Kidney epithelial cell (primary cell): Measurements from ENCODE around the gene LENEP. TPM values are rescaled to one million over a fixed set of nuclear protein-coding genes. Genes with fewer than 3 reads are reported as not detected.

Experiments used
- DNase-seq: peaks from one replicate; pipeline ENCODE4 v3.0.0-alpha.2; 2010; ENCODE audit warnings: low read depth
- H3K27me3 ChIP-seq: 2 replicates; pipeline ENCODE4 v1.6.0; 2011; ENCODE audit warnings: low read length; ENCODE audit not compliant: control insufficient read depth, insufficient read depth
- H3K36me3 ChIP-seq: 2 replicates; pipeline ENCODE4 v1.5.1; 2011; ENCODE audit warnings: low read length; ENCODE audit not compliant: control insufficient read depth, insufficient read depth
- H3K4me3 ChIP-seq: 2 replicates; pipeline ENCODE4 v1.5.1; 2011; ENCODE audit warnings: low read depth, mild to moderate bottlenecking, control low read depth, low read length
- total RNA-seq: library from RNA; depleted of rRNA; stranded (reverse); fragments of >200 nt; gene quantifications from 2 replicates; pipeline ENCODE4 v1.2.3, GENCODE V29; 2015
- TF ChIP-seq, protein P1 (sequence below): IDR thresholded peaks from 2 replicates; pipeline ENCODE4 v1.5.1; 2011; ENCODE audit warnings: mild to moderate bottlenecking, moderate library complexity, low read length, control low read depth, inconsistent platforms; ENCODE audit not compliant: insufficient read depth, poor library complexity, severe bottlenecking

Gene LENEP
- total RNA-seq, 1 donor from 2014 or later: 1.6 TPM

DNA sequence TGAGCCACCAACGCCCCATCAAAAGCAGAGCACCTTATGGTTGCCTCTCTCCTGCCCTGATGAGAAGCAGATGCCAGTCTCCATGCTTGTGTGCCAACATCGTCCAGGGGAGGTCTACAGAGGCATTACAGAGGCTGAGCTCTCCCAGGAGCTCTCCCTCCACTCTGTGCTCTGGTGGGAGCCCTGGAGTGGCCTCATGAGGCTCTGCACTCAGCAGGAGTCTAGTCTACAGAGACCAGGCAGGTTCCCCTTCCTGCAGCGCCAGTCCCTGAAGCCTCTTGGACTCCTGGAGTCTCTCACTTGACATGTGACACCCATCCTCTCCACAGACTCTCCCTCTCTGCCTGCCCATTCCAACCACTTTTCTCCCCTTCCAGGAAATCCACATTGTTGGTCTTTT is 43.7 kb downstream of the LENEP start:
- Histone ChIP-seq H3K4me3 (no peak overlapping the region), H3K36me3 (no peaks in the 10 kb centered on the region), H3K27me3 (no peaks in the 10 kb centered on the region)
- TF ChIP-seq, protein P1, sequence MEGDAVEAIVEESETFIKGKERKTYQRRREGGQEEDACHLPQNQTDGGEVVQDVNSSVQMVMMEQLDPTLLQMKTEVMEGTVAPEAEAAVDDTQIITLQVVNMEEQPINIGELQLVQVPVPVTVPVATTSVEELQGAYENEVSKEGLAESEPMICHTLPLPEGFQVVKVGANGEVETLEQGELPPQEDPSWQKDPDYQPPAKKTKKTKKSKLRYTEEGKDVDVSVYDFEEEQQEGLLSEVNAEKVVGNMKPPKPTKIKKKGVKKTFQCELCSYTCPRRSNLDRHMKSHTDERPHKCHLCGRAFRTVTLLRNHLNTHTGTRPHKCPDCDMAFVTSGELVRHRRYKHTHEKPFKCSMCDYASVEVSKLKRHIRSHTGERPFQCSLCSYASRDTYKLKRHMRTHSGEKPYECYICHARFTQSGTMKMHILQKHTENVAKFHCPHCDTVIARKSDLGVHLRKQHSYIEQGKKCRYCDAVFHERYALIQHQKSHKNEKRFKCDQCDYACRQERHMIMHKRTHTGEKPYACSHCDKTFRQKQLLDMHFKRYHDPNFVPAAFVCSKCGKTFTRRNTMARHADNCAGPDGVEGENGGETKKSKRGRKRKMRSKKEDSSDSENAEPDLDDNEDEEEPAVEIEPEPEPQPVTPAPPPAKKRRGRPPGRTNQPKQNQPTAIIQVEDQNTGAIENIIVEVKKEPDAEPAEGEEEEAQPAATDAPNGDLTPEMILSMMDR: no peak
- no peak for DNase-seq

DNA sequence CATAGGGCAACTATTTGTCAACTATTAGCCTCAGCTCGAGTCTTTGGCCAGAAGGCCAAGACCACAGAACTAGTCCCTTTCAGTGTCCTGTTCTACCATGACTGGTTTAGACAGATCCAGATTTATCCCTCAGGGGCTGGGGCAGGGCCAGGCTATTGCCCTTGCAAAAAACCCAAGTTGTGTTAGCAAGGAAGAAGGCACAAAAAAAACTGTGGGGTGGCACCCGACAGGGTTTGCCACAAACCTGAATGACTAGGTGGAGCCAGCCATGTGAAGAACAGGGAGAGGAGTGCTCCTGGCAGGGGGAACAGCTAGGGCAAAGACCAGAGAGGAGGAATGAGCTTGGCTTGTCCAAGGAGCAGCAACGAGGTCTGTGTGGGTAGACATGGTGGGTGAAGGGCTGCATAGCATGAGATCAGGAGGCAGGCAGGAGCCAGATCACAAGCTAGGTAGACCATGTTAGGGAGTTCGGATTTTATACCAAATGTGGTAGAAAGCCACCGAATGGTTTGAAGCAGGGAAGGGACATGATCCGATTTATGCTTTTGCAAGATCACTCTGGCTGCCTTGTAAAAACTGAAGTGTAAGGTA is 44.6 kb downstream of the LENEP start:
- Histone ChIP-seq H3K36me3 (no peaks in the 10 kb centered on the region), H3K27me3 (no peaks in the 10 kb centered on the region), H3K4me3 (no peak overlapping the region)
- no peak for DNase-seq
- TF ChIP-seq, protein P1: no peak

DNA sequence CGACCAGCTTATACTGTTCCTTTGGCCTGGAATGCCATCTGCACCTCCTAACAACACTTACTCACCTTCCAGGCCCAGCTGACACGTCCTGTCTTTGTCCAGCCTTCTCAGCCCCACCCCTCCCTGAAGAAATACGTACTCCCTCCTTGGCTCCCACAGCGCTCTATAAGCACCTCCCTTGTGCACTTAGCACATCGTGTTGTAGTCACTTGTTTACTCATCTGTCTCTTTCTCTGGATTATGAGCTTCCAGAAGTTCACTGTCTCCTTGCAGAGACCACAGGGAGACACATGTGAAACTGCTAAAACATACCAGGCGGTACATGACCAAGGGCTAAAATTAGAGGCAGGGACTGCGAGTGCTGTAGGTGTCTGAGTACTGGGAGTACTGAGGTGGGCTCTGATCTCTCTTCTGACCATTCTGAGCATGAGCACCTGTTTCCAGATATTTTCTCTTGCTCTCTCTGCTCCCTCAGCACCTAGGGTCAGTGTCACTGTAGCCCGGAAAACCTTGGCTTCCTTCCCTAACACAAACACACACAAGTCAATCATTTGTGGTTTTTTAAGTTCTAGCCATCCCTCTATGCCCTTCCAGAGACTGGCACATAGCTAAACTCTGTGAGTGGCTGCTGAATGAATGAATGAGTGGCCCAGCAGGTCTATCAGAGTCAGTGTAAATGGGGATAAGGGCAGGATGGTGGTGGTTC is 45.4 kb downstream of the LENEP start:
- TF ChIP-seq, protein P1: no peak
- no peak overlapping the region for H3K4me3 ChIP-seq
- H3K27me3 ChIP-seq: no peaks in the 10 kb centered on the region
- no peak for DNase-seq
- H3K36me3 ChIP-seq: no peaks in the 10 kb centered on the region

DNA sequence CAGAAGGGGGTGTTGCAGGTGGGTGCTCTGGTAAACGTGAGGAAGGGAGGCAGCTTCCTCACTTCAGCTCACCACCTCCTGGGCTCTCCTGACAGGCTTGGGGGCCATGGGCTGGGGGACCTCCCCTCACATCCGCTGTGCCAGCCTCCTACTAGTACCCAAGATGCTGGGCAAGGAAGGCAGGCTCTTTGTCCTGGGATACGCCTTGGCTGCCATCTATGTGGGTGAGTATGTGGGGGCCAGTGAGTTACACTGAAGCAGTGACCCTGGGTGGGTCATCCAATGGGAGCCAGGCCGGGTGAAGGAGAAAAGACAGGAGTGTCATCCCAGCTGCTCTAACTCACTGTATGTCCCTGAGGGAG is 45.9 kb downstream of the LENEP start:
- DNase-seq: no peak

DNA sequence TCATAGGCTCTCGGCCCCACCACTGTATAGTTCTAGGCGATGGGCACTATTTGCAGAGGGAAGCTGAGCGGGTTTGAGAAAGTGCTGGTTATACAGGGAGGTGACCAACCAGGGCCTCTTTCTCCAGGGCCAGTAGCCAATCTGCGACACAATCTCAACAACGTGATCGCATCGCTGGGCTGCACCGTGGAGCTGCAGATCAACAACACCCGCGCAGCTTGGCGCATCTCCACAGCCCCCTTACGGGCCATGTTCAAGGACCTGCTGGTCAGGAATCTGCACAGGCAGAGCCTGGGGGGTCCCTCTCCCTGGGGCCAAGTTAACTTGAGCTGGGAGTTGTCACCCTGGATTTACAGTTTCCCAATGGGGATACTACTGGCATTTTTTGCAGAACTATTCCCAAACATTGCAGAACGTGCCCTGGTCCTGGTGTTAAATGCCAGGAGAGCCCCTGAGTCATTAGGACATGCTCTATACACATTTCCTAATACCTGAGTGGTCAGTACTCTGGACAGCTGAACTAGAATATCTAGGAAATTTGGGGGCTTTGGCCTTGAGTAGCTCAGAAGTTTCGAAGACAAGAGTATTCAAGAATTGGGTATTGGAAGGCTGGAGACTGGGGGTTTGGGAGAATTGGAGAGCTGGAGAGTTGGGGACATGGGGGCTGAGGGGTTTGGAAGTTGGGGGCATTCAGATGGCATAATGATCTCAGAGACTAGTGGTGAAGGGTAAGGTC is 47.1 kb downstream of the LENEP start:
- TF ChIP-seq, protein P1: no peak
- no peak for DNase-seq
- Histone ChIP-seq H3K27me3 (no peaks in the 10 kb centered on the region), H3K4me3 (no peak overlapping the region), H3K36me3 (no peaks in the 10 kb centered on the region)

More for the DNA sequence above, 45.9 kb downstream of the LENEP start:
- no peaks in the 10 kb centered on the region for H3K36me3 ChIP-seq
- H3K27me3 ChIP-seq: no peaks in the 10 kb centered on the region
- TF ChIP-seq, protein P1: no peak
- H3K4me3 ChIP-seq: no peak overlapping the region
